Measurements from ENCODE around the gene GCSAM.
A peak's percentile ranks its signal among the peaks of the same experiment; 100 is the strongest.
"Not testable (repeated sequence)": the region's sequence is repeated elsewhere in the genome, so short reads cannot be mapped to it uniquely, and the experiment has no call there.

The GCSAM gene

DNA sequence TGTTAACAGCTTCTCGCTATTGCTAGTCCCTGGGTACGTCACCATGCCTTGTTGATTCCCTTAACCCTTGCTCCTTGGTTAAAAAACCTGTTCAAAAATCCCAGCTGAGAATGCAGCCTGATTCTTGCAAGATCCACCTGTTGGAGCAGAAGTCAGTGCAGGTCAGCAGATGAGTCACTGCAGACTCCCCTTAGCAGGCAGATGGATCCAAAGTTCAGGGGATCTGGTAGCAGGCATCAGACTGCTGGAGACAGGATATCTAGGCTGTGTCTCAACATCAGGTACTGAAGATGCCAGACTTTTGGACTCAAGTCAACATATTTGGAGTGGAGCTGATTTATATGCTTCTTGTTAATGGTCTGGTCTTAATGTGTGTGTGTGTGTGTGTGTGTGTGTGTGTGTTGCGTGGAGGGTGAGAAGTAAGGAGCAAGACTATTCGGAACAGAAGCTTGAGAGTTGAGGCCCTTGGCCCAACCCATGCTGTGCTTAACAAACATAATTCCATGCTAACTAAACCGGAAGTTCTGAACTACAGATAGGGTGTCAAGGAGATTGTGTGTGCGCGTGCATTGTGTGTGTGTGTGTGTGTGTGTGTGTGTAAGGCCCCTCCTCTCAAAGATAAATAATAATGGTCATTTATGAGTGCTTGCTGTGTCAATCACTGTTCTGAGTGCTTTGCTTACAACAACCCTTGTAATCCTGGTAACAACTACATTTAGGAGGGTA is 47.9 kb downstream of the GCSAM start:
- no peak overlapping the region for H3K4me3 ChIP-seq
- peak overlapping the region in 4 of 21 experiments; percentile 22 to 84 (median 79) for H3K27ac ChIP-seq

- Histone ChIP-seq H3K27ac (peak overlapping the region in 1 of 21 experiments; percentile 51), H3K4me3 (no peak overlapping the region)
Observed at GRCh38 chr3:112083239-112083638, 49.8 kb downstream of the GCSAM start.

- H3K4me3 ChIP-seq: no peak overlapping the region
- H3K27ac ChIP-seq: no peak overlapping the region
Observed at GRCh38 chr3:112078125-112079083, 54.6 kb downstream of the GCSAM start.

- peak overlapping the region in 13 of 21 experiments; percentile 2 to 67 (median 54) for H3K27ac ChIP-seq
- H3K4me3 ChIP-seq: no peak overlapping the region
Observed at GRCh38 chr3:112074616-112075497, 58.2 kb downstream of the GCSAM start.

DNA sequence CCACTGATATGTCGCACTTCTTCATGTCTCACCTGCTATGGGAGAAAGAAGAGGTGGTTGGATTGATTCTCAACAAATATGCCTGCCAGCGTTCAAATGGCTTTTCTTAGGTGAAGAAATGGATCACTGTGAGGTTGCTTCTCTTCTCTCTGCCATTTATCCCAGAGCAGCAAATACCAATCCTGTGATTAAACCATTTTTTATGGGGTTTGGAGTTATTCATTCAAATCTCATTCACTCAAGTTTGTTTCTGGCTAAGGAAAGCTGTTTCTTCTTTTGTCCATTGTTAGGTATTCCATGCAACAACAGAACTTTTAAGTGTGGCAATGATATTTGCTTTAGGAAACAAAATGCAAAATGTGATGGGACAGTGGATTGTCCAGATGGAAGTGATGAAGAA is 59.0 kb downstream of the GCSAM start:
- peak overlapping the region in 9 of 21 experiments; percentile 18 to 67 (median 48) for H3K27ac ChIP-seq
- H3K4me3 ChIP-seq: no peak overlapping the region

GRCh38 chr3:112072387-112073060 is 60.5 kb downstream of the GCSAM start:
- not testable (repeated sequence) for H3K4me3 ChIP-seq
- H3K27ac ChIP-seq: peak overlapping the region in 7 of 21 experiments; percentile 4 to 55 (median 29)
